Testis (tissue), 3 donors: Measurements from ENCODE around the gene CARD14. TPM values are rescaled to one million over a fixed set of nuclear protein-coding genes. Genes with fewer than 3 reads are reported as not detected.

Source experiments
- DNase-seq: peaks from one replicate; pipeline ENCODE4 v3.0.0-alpha.2; 2019
- H3K27ac ChIP-seq, 2 donors: fragments of 200-600 bp; sonication (generic); one replicate each; pipeline ENCODE4 v1.5.1; 2019
- H3K27me3 ChIP-seq: fragments of 200-600 bp; sonication (generic); one replicate; pipeline ENCODE4 v1.5.1; 2019
- H3K36me3 ChIP-seq: fragments of 200-600 bp; sonication (generic); one replicate; pipeline ENCODE4 v1.5.1; 2017; ENCODE audit warnings: low read depth; ENCODE audit errors: missing control alignments
- H3K4me1 ChIP-seq: fragments of 200-600 bp; sonication (generic); one replicate; pipeline ENCODE4 v1.5.1; 2019
- H3K4me3 ChIP-seq, 2 donors: fragments of 200-600 bp; sonication (generic); one replicate each; pipeline ENCODE4 v1.5.1; 2017 to 2019
- H3K9me3 ChIP-seq: fragments of 200-600 bp; sonication (generic); one replicate; pipeline ENCODE4 v1.5.1; 2017
- CTCF ChIP-seq, 3 experiments: fragments of 450-650 bp in 2 of 3; fragments of 200-600 bp in 1 of 3; sonication (generic) in 1 of 3; IDR thresholded peaks; one replicate each; pipeline ENCODE4 v1.5.1; 2016 to 2019; ENCODE audit warnings: antibody characterized with exemption in 3 of 3, mild to moderate bottlenecking in 2 of 3, moderate library complexity in 1 of 3
- POLR2A ChIP-seq: fragments of 450-650 bp; IDR thresholded peaks from one replicate; pipeline ENCODE4 v1.6.1; 2017; ENCODE audit warnings: antibody characterized with exemption, mild to moderate bottlenecking, moderate library complexity
- WGBS, 2 donors: methylation state at CpG; one replicate each; pipeline ENCODE4 v1.1.5; 2018; 5-methylcytosine and 5-hydroxymethylcytosine counted together
- intact Hi-C: fragments of 100-400 bp; cut with DNase I; formaldehyde crosslinking; loops from one replicate; pipeline ENCODE4 v1.15.1; 2023; ENCODE audit warnings: low total_unique reads
- polyA plus RNA-seq: library from polyadenylated mRNA; stranded (reverse); fragments of 350-450 nt; fragmentation: Illumina TruSeq; extraction: RNeasy Lipid Tissue Mini Kit (QIAGEN cat#74804); gene quantifications from one replicate; pipeline ENCODE4 v1.2.3, GENCODE V29; 2014; ENCODE audit warnings: low read depth, low replicate concordance; ENCODE audit not compliant: insufficient read depth
- total RNA-seq, 2 donors: library from RNA; depleted of rRNA; stranded (reverse); fragments of >200 nt; gene quantifications; one replicate each; pipeline ENCODE4 v1.2.3, GENCODE V29; 2016

Gene CARD14
- total and polyA plus RNA-seq, 3 donors from 2014 or later: 2.1 to 6.1 (median 3.5) TPM

- no peak for DNase-seq
- intact Hi-C loops: no loop called here
- Histone ChIP-seq H3K27me3 (no peaks in the 10 kb centered on the region), H3K4me1 (peaks cover 3% of the 10 kb centered on the region), H3K9me3 (no peaks in the 10 kb centered on the region), H3K36me3 (no peaks in the 10 kb centered on the region), H3K4me3 (no peak overlapping the region), H3K27ac (no peak overlapping the region)
- 76 to 91% methylated on average over 11 to 23 of the region's 23 CpGs for WGBS, 2 donors
- TF ChIP-seq CTCF (IDR thresholded peaks at IDR 0.05) (no peak), POLR2A (no peak)
Measured at GRCh38 chr17:80189611-80190010, 19.8 kb downstream of the CARD14 start.

GRCh38 chr17:80190716-80191115, 20.9 kb downstream of the CARD14 start:
- no peak for DNase-seq
- TF ChIP-seq POLR2A: no peak
- no peak for TF ChIP-seq CTCF (IDR thresholded peaks at IDR 0.05)
- H3K9me3 ChIP-seq: no peaks in the 10 kb centered on the region
- H3K4me1 ChIP-seq: peaks cover 3% of the 10 kb centered on the region
- intact Hi-C loops: no loop called here
- H3K4me3 ChIP-seq: no peak overlapping the region
- H3K27me3 ChIP-seq: no peaks in the 10 kb centered on the region
- H3K36me3 ChIP-seq: no peaks in the 10 kb centered on the region
- WGBS, 2 donors: 93 to 98% methylated on average over 10 of the region's 10 CpGs
- H3K27ac ChIP-seq: no peak overlapping the region

GRCh38 chr17:80191192-80191591, 21.4 kb downstream of the CARD14 start:
- Histone ChIP-seq H3K27me3 (no peaks in the 10 kb centered on the region), H3K27ac (no peak overlapping the region), H3K4me1 (peaks cover 3% of the 10 kb centered on the region), H3K4me3 (no peak overlapping the region), H3K9me3 (no peaks in the 10 kb centered on the region), H3K36me3 (no peaks in the 10 kb centered on the region)
- 91 to 96% methylated on average over 4 to 20 of the region's 20 CpGs for WGBS, 2 donors
- intact Hi-C loops: no loop called here
- TF ChIP-seq POLR2A: no peak
- no peak for TF ChIP-seq CTCF (IDR thresholded peaks at IDR 0.05)
- no peak for DNase-seq

GRCh38 chr17:80191865-80192661, 22.2 kb downstream of the CARD14 start:
- no peak overlapping the region for H3K4me3 ChIP-seq
- no peak overlapping the region for H3K27ac ChIP-seq
- no peaks in the 10 kb centered on the region for H3K27me3 ChIP-seq
- H3K36me3 ChIP-seq: no peaks in the 10 kb centered on the region
- H3K4me1 ChIP-seq: peaks cover 3% of the 10 kb centered on the region
- intact Hi-C loops: no loop called here
- TF ChIP-seq POLR2A (no peak), CTCF (IDR thresholded peaks at IDR 0.05) (no peak)
- no peak for DNase-seq
- 61 to 78% methylated on average over 25 to 29 of the region's 29 CpGs for WGBS, 2 donors
- no peaks in the 10 kb centered on the region for H3K9me3 ChIP-seq

GRCh38 chr17:80195141-80195540, 25.3 kb downstream of the CARD14 start:
- no peaks in the 10 kb centered on the region for H3K27me3 ChIP-seq
- H3K4me1 ChIP-seq: no peaks in the 10 kb centered on the region
- H3K9me3 ChIP-seq: no peaks in the 10 kb centered on the region
- intact Hi-C loops: no loop called here
- H3K4me3 ChIP-seq: no peak overlapping the region
- TF ChIP-seq POLR2A: no peak
- TF ChIP-seq CTCF (IDR thresholded peaks at IDR 0.05): no peak
- H3K27ac ChIP-seq: no peak overlapping the region
- WGBS, 2 donors: 82 to 87% methylated on average over 11 to 14 of the region's 14 CpGs
- H3K36me3 ChIP-seq: no peaks in the 10 kb centered on the region
- DNase-seq: no peak
